HG03460 (cell line): Measurements from ENCODE around the gene BANF1.
A peak's percentile ranks its signal among the peaks of the same experiment; 100 is the strongest.

ENCODE experiments used
- ATAC-seq: cut with Tn5 transposase; IDR thresholded peaks from one replicate; pipeline ENCODE4 v1.9.1; 2021; ENCODE audit not compliant: unreplicated experiment

BANF1 gene, protein sequence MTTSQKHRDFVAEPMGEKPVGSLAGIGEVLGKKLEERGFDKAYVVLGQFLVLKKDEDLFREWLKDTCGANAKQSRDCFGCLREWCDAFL

DNA sequence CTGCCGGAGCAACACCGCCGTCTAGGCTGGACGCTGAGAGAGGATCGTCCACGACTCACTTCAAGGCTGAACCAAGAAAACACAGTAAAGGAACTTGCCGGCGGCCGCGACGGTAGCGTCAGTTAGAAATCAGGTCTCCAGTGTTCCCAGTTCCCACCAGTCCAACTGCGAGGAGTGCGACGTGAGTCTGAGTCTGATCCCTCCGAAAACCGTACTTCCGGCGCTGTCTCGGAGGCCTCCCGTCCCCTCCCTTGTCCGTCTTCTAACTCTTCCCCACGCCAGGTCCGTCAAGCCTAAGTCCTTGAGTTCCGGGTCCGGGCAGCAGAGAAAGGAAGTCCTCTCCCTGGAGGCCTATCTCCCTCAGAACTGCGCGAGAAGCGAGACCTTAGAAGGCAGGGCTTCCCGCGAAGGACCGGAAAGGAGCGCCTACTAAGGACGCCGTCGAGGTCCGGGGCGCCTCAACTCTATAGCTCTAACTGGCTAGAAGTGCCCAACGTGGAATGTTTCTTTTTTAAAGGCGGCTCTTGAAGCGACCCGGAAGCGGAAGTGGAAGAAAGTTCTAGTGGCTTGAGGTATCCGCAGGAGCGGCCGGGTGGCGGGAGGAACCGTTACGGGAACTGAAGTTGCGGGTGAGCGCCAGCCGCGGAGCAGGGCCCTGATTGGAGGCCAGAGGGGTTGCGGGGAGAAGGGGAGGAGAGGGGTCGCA, at the start of gene BANF1, which contains the start of gene EIF1AD:
TSS of gene BANF1 (plus strand) at position 562 of the 706 bp plus-strand sequence. CDS start 748 bp downstream, outside the sequence.
TSS of gene EIF1AD (minus strand) at position 216 of the 706 bp plus-strand sequence. CDS start 1,768 bp downstream, outside the sequence.
- ATAC-seq = peak; percentile 77

DNA sequence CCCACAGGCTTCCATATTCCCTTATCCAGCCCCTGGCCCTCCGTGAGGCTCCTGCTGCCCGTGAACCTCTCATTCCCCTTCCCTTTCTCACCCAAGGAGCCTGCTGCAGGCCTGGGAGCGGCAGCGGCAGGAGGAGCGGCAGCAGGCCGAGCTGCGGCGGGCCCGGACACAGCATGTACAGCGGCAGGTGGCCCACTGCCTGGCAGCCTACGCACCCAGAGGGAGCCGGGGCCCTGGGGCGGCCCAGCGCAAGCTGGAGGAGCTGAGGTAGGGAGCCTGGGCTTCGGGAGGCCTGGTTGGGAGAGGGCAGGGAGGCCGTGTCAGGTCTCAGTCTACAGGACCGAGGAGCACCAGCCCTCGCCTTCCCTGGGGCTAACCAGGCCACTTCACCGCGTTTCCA, 48.8 kb upstream of the BANF1 start:
- no peak for ATAC-seq

DNA sequence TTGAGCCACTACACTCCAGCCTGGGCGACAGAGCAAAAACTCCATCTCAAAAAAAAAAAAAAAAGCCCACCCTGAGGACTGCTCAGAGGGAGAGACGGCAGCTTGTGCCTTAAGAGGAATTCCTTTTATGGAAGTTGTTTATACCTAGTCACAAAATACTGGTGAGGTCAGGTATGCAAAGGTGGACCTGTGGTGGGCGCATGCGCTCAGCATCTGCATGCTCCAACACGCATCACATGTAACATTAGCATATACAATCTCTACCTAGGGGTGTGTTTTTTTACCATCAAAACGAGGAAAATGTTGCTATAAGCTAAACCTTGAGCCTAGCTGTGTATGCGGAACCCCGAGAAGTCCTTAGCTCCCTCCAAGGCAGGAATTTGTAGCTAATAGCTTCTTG, 47.5 kb upstream of the BANF1 start:
- ATAC-seq = no peak

DNA sequence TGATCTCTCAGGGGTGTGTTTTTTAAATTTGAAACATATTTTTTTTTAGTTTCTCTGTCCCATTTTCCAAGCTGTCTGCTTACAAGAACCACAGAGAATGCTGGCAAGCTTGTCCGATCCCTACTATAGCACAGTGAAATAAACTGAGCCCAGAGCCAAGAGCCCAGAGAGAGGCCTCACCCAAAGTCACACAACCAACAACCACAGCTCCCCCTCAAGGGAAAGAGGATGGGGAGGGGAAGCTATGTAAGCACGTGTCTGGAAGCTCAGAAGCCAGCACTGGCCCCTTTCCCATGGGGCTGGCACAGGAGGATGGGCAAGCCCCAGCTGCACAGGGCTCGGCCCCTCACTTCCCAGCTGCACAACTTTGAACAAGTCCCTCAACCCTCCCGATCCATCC, 44.0 kb upstream of the BANF1 start:
- no peak for ATAC-seq

DNA sequence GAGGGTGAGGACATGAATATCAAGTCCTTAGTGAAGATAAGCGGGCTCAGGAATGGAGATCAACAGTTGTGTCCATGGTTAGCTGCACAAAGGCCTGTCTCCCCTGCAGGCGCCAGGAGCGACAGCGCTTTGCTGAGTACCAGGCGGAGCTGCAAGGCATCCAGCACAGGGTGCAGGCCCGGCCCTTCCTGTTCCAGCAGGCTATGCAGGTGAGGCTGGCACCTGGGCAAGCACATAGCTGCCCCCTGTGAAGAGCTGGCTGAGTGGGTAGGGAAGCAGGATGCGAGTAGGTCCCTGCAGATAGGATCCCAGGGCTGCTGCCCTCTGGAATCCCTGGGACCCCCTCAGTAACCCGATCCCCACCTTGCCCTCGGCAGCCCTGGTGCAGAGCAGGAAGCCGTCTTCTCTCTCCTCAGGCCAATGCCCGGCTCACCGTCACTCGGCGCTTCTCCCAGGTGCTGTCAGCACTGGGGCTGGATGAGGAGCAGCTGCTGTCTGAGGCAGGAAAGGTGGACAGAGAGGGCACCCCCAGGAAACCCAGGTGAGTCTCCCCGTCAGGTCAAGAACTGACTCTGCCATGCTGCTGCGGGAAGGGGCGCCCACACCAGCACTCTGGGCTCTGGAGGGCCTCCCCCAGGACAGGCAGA, 43.4 kb upstream of the BANF1 start:
- no peak for ATAC-seq

DNA sequence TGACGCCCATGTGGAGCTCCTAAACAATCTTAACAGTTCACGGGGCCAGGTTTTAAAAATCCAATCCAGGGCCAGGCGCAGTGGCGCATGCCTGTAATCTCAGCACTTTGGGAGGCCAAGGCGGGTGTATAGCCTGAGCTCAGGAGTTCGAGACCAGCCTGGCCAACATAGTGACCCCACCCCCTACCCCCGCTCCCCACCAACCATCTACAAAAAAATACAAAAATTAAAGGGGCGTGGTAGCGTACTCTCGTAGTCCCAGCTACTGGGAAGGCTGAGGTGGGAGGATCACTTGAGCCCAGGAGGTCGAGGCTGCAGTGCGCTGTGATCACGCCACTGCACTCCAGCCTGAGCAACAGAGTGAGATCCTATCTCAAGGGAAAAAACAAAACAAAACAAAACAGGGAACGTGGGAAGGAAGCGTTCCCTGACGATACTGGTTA, 41.5 kb upstream of the BANF1 start:
- ATAC-seq = no peak

DNA sequence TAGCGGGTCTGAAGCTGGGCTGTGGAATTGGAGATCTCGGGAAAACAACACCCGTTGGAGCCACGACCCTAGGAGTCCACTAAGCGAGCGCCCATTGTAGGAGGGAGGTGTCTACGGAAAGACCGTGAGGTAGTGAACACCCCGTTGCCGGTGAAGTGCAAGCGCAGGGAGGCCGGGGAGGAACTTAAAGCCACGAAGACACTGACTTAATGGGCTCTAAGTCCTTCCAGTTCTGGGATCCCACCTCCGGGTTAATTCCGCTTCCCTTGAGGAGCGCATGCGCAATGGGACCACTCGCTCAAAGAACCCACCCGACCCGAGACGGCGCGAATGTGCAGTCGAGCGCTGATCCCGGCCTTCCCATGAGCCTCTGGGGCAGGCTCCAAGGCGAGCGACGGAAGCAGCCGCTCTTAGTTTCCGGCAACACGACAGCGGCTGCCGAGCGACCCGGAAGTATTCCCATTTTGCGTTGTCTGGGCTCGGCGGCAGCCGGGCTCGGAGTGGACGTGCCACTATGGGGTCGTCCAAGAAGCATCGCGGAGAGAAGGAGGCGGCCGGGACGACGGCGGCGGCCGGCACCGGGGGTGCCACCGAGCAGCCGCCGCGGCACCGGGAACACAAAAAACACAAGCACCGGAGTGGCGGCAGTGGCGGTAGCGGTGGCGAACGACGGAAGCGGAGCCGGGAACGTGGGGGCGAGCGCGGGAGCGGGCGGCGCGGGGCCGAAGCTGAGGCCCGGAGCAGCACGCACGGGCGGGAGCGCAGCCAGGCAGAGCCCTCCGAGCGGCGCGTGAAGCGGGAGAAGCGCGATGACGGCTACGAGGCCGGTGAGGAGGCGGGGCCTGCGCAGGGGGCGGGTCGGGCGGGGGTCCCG, 40.8 kb upstream of the BANF1 start, which contains the start of gene SART1:
TSS of gene SART1 (plus strand) at position 468 of the 874 bp plus-strand sequence. CDS start at position 515, 47 bp downstream.
- ATAC-seq = peak; percentile 76

DNA sequence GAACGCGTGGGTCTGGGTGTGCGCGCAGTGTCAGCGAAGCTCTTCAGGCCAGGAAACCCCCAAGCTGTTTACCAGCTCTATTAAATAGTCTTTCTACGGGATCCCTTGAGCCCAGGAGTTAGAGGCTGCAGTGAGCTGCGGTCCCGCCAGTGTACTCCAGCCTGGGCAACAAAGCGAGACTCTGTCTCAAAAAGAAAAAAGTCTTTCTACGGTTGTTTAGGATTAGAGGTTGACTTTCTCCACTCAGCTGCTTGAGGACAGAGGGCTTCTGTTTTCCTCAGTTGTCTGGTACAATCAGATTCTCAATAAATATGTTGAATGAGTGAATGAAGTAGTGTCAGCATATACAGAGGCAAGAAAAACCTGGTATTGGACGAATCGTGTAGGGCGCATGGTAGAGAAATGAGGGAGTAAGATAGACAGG, 40.1 kb upstream of the BANF1 start:
- no peak for ATAC-seq

DNA sequence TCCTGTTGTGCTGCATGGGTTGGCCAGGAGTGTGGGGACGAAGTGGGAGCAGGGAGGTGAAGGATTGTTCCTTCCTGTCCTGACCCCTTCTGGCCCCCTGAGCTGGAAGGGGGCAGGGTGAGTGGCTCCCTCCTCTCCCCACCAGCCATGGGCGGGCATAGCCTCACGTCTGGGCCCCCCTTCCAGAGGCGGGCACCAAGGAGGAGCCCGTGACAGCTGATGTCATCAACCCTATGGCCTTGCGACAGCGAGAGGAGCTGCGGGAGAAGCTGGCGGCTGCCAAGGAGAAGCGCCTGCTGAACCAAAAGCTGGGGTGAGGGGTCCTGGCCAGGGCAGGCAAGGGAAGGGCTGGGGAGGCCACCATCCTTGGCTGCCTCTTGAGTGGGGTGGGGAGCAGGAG, 37.4 kb upstream of the BANF1 start:
- no peak for ATAC-seq

DNA sequence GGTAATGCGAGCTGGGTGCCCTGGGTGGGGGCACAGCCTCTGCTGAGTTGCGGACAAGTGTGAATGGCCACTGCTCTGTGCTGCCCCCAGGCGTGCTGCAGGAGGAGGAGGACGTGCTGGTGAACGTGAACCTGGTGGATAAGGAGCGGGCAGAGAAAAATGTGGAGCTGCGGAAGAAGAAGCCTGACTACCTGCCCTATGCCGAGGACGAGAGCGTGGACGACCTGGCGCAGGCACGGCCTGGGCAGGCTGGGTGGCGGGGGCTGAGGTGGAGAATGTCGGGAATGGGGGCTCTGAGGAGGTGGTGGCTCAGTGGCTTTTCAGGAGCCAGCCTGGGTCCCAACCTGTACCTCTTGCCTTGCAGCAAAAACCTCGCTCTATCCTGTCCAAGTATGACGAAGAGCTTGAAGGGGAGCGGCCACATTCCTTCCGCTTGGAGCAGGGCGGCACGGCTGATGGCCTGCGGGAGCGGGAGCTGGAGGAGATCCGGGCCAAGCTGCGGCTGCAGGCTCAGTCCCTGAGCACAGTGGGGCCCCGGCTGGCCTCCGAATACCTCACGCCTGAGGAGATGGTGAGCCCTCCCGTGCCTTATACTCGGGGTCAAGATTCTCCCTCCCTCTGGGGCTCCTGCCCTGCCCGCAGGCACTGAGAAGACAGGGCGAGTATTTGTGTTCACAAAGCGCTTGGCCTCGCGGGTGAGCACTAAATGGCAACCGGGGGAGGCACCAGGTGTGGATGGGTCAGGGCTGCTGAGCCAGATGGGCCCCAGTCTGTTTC, 36.1 kb upstream of the BANF1 start:
- ATAC-seq = no peak

DNA sequence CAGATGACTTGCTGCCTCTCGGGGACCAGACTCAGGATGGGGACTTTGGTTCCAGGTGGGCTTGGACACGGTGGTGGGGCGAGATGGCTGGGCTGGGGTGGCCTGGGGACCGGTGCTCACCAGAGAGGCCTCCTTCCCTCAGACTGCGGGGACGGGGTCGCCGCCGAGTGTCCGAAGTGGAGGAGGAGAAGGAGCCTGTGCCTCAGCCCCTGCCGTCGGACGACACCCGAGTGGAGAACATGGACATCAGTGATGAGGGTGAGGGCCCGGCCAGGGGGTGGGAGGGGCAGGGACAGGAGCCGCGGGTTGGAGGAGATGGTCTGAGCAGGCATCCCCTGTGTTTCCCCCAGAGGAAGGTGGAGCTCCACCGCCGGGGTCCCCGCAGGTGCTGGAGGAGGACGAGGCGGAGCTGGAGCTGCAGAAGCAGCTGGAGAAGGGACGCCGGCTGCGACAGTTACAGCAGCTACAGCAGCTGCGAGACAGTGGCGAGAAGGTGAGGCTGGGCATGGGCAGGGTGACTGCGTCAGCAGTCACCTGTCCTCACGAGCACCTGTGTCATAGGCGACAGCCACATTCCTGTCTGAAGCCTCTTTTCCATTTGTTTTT, 34.9 kb upstream of the BANF1 start:
- no peak for ATAC-seq

DNA sequence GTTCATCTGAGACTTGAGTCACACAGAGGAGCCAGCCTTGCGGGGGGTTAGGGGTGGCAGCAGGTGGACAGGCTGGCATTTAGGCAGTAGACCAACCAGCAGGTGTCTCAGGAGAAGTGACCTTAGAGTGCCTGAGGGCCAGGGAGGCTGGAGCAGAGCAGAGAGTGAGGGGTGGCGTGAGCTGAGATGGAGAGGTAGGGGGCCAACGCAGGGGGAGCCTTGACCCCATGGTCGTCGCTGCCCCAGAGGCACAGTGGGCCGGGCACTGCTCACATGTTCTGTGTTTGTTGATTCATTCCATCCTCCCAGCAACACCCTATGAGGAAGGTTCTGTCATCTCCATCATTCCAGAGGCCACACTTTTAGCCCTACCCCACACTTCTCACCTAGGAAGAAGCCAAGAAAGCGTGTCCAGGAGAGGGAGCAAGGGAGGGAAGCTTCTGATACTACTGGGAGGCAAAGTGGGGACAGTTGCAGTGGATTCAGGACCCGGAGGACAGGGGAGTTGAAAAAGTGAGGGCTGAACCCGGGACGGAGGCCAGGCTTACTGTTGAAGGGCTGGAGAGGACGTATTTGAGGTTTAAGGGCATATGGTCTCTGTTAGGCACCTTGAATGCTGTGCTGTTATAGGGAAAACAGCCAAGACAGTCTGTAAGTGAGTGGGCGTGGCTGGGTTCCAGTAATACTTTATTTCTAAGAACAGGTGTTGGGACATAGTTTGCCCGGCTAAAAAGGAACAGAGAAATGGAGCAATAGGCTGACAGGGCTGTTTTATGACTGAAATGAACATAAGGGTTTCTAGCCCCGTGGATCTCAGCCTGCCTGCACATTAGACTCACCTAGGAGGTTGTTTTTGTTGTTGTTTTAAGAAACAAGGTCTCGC, 33.5 kb upstream of the BANF1 start:
- no peak for ATAC-seq

DNA sequence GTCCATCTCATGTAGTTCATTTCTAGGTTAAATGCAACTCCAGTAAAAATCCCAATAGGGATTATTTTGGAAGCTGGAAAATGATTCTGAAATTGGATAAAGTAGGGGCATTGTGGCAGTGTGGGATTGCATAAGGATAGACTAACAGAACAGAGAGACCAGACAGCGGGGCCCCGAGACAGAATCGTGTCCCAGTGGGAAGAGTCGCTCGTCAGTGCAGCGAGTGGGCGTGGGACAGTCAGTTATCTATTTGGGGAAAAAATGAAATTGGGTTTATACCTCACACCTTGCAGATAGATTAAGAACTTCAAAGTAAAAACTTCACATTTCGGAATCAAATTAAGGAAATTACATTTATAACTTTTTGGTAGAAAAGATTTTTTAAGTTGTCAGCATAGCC, 30.2 kb upstream of the BANF1 start:
- no peak for ATAC-seq

DNA sequence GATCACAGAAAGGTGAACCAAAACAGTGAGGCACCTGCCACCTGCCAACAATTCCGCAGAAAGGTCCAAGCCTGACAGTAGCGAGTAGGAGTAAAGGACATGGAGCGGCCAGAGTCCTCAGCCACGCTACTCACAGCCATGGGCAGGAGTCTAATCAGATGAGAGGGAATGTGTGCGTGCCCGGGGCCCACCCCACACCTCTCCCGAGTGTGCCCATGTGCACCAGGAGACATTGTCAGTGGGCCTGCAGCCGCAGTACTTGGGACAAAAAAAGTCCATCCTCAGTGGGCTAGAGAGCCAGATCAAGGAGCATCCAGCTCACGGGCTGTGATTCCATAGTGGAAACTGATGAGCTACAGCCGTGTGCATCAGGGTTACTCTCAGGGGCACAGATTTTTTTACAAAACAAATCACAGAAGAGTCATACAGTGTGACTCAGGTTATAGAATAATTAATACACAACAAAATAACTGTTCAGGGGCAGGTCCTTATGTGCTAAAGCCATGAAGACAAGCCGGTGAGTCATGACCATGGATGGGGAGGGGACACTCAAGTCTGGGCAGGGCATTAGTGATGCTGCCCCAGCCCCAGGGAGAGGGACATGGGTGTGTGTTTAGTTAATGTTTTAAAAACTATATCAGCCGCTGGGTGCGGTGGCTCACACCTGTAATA, 28.7 kb upstream of the BANF1 start:
- ATAC-seq = no peak

DNA sequence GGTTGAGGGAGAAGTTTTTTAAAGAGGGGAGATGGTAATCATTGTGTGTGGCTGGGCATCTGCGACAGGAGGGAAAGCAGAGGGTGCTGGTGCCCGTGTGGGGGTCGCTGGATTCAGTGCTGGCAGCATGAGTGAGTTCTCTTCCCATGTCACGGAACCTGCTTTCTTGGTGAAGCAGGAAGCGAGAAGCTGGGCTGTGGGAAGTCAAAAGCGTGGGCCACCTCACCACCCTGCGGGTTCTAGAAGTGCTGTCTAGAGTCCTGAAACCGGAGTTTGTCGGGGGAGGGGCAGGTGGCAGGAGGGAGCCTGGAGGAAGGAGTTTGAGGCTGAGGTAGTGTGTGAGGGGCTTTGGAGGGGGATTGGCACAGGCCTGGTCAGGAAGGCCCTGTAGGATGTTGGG, 26.5 kb upstream of the BANF1 start:
- no peak for ATAC-seq

DNA sequence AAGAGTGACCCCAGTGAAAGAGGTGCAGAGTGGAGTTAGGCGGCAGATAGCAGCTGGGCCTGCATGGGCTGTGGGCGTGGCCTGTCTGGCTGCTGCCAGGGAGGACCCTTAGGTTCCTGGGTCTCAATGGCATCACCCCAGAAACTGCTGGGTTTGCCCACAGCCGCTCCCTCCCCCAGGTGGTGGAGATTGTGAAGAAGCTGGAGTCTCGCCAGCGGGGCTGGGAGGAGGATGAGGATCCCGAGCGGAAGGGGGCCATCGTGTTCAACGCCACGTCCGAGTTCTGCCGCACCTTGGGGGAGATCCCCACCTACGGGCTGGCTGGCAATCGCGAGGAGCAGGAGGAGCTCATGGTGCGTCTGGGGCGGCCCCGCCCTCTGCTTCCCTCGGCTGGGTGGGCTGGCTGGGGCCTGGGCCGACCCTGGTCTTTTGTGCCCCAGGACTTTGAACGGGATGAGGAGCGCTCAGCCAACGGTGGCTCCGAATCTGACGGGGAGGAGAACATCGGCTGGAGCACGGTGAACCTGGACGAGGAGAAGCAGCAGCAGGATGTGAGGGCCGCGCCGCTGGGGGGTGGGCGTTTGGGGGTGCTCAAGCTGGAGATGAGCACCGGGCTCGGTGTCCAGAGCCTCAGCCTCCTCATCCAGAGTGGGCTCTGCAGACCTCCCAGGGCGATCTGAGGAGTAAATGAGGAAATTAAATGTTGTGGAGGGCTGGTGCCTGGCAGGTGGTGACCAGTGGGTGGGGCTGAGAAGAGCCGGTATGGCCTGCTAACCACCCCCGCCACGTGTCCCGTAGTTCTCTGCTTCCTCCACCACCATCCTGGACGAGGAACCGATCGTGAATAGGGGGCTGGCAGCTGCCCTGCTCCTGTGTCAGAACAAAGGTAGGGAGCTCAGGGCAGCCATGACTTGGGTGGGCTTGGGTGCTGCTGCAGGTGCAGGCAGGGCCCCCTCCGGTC, 25.8 kb upstream of the BANF1 start:
- ATAC-seq = no peak

DNA sequence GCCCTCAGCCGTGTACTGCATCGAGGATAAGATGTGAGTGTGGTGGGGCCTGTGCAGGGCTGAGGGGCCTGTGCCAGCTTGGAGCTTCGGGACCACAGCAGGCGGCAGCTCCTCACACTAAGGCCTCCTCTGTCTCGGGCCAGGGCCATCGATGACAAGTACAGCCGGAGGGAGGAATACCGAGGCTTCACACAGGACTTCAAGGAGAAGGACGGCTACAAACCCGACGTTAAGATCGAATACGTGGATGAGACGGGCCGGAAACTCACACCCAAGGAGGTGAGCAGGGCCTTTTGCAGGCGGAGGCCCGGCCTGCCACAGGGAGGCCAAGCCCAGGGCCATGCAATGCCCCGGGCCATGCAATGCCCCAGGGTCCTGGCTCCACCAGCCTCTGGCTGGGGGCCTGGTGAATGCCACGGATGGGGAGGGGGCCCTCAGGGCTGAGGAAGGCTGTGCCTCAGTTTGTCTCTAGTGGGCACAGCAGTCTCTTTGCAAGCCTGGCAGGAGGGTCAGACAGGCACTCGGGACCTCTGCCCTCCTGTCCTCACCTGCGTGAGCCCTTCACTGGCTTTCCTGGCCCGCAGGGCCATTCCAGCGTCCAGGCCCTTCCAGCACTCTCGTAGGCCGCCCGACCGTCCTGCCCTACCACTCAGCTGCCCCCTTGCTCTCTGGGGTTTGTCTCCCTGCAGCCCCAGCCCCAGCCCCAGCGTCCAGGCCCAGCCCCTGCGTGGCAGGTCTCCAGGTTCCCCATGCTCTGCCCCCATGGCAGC, 24.5 kb upstream of the BANF1 start:
- no peak for ATAC-seq
